ENCODE results near the gene CABCOCO1.

GRCh38 chr10:61702584-61702983 is 39.9 kb downstream of the CABCOCO1 start:
- TF ChIP-seq CTCF (IDR thresholded peaks at IDR 0.05), result no peak
- TF ChIP-seq POLR2AphosphoS5 (IDR thresholded peaks at IDR 0.05), result no peak
- no peak for TF ChIP-seq POLR2A (IDR thresholded peaks at IDR 0.05)
- TF ChIP-seq EP300 (IDR thresholded peaks at IDR 0.05), result no peak
